Type B pancreatic cell (in vitro differentiated cells): ENCODE data around the gene COIL. TPM values are rescaled to one million over a fixed set of nuclear protein-coding genes. Genes with fewer than 3 reads are reported as not detected.
"Not testable (repeated sequence)": the region's sequence is repeated elsewhere in the genome, so short reads cannot be mapped to it uniquely, and the experiment has no call there.

ENCODE experiments used
- DNase-seq: peaks from one replicate; pipeline ENCODE4 v3.0.0; 2021; ENCODE audit warnings: mixed read lengths; ENCODE audit not compliant: unreplicated experiment; ENCODE audit errors: extremely low spot score
- H3K27ac Mint-ChIP-seq: 2 replicates; pipeline ENCODE4 v1.8.0; 2021; ENCODE audit warnings: mild to moderate bottlenecking, mixed read lengths
- H3K27me3 Mint-ChIP-seq: 2 replicates; pipeline ENCODE4 v1.8.0; 2021; ENCODE audit warnings: mixed read lengths
- H3K36me3 Mint-ChIP-seq: 2 replicates; pipeline ENCODE4 v1.8.0; 2021; ENCODE audit warnings: mixed read lengths
- H3K4me1 Mint-ChIP-seq: one replicate; pipeline ENCODE4 v1.8.0; 2021; ENCODE audit warnings: mixed read lengths; ENCODE audit not compliant: unreplicated experiment
- H3K4me3 Mint-ChIP-seq: 2 replicates; pipeline ENCODE4 v1.8.0; 2021; ENCODE audit warnings: mild to moderate bottlenecking, mixed read lengths
- H3K9me3 Mint-ChIP-seq: 2 replicates; pipeline ENCODE4 v1.8.0; 2021; ENCODE audit warnings: mixed read lengths
- total RNA-seq: library from RNA; stranded (reverse); gene quantifications from 2 replicates; pipeline ENCODE4 v1.2.1, GENCODE V29; 2021; ENCODE audit warnings: low replicate concordance
- TF ChIP-seq, protein P1 (sequence below): fragments of 200-600 bp; sonication (generic); conservative IDR thresholded peaks from 2 replicates; pipeline ENCODE4 v1.5.0; 2021; ENCODE audit warnings: antibody characterized with exemption, mild to moderate bottlenecking

Gene COIL
- total RNA-seq, 1 donor from 2014 or later = 26.5 TPM

DNA sequence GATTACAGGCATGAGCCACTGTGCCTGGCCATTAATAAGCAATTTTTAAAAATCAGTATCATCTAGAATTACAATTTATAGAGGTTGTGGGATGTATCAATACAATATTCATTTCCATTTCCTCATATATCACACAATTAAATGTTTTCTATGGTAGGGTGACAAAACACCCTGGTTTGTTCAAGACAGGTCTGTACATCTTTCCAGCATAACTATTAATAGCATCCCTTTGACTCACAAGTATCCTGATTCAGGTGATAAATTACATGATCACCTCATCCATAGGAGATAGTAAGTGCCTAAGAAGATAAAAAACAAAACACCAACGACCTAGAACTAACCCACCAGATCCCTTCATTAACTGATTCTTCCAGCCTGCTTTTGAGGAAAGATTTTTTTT, 13.1 kb downstream of the COIL start:
- Mint-ChIP-seq H3K4me1 (no peaks in the 10 kb centered on the region), H3K36me3 (peaks cover 32% of the 10 kb centered on the region), H3K27me3 (no peaks in the 10 kb centered on the region), H3K9me3 (no peaks in the 10 kb centered on the region), H3K27ac (no peak overlapping the region), H3K4me3 (no peak overlapping the region)
- TF ChIP-seq, protein P1, sequence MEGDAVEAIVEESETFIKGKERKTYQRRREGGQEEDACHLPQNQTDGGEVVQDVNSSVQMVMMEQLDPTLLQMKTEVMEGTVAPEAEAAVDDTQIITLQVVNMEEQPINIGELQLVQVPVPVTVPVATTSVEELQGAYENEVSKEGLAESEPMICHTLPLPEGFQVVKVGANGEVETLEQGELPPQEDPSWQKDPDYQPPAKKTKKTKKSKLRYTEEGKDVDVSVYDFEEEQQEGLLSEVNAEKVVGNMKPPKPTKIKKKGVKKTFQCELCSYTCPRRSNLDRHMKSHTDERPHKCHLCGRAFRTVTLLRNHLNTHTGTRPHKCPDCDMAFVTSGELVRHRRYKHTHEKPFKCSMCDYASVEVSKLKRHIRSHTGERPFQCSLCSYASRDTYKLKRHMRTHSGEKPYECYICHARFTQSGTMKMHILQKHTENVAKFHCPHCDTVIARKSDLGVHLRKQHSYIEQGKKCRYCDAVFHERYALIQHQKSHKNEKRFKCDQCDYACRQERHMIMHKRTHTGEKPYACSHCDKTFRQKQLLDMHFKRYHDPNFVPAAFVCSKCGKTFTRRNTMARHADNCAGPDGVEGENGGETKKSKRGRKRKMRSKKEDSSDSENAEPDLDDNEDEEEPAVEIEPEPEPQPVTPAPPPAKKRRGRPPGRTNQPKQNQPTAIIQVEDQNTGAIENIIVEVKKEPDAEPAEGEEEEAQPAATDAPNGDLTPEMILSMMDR = no peak
- no peak for DNase-seq

DNA sequence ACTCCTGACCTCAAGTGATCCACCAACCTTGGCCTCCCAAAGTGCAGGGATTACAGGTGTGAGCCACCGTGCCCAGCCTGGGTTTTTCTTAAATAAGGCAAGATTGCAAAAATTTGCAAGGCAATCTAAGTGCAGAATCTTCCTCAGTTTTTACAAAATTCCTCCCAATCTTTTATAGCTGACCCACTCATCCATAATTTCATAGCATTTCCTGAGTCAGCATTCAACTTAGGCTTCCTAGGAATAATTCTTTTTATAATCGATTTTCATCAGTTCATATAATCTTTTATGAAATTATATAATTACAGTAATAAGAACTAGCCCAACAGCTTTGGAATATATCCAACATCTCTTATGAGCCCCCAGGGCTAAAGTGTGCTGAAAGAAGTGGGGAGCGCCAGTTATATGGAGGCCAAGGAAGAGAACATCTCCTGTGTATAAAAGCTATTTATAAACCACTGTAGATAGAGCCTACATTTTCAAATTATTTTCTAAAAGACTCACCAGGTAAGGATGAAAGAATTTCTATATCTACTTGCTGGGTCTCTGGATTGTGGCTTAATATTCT, 14.8 kb downstream of the COIL start:
- Mint-ChIP-seq H3K27me3 (no peaks in the 10 kb centered on the region), H3K36me3 (peaks cover 35% of the 10 kb centered on the region), H3K27ac (no peak overlapping the region), H3K4me3 (no peak overlapping the region), H3K4me1 (no peaks in the 10 kb centered on the region), H3K9me3 (no peaks in the 10 kb centered on the region)
- TF ChIP-seq, protein P1 = no peak
- no peak for DNase-seq

DNA sequence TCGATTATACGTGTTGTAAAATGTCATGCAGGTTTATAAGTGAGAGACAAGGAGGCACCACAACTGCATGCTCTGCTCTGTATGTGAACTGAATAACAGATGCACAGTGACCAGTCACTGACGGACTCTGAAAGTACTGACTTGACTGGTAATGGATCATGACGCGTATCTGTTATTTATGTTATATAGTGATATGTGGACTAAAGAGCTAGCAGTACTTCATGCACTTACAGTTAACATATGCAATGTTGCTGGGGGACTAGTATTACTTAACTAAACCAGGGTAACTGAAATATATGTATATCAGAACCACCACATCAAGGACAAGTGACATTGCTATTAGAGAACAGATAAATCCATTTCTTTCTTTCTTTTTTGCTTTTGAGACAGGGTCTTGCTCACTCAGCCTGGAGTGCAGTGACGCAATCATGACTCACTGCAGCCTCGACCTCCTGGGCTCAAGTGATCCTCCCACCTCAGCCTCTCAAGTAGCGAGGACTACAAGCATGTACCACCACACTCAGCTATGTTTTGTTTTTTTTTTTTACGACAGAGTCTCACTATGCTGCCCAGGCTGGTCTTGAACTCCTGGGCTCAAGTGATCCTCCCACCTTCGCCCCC, 17.2 kb downstream of the COIL start:
- H3K27me3 Mint-ChIP-seq = no peaks in the 10 kb centered on the region
- H3K36me3 Mint-ChIP-seq = peaks cover 37% of the 10 kb centered on the region
- H3K4me1 Mint-ChIP-seq = peaks cover 4% of the 10 kb centered on the region
- H3K4me3 Mint-ChIP-seq = no peak overlapping the region
- TF ChIP-seq, protein P1 = no peak
- no peak overlapping the region for H3K27ac Mint-ChIP-seq
- no peak for DNase-seq
- H3K9me3 Mint-ChIP-seq = no peaks in the 10 kb centered on the region

DNA sequence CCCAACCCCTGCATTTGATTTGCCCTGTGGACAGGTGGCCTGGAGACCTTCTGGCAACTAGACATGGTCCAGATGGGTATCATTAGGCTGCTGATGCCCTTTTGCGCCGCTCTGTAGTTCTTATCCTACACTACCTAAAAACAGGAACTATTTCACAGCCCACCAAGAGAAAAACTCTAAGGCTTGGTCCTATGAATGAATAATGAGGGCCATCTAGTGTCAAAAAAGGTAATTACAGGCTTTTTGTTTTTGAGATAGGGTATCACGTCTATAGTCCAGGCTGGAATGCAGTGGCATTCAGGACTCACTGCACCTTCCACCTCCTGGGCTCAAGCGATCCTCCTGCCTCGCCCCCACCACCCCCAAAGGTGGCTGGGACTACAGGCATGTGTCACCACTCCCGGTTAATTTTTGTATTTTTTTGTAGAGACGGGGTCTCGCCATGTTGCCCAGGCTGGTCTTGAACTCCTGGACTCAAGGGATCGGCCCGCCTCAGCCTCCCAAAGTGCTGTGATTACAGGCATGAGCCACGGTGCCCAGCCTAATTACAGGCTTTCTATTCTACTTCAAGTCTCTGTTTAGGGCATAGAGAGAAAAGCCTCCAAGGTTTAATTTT, 20.9 kb downstream of the COIL start:
- no peak for DNase-seq
- Mint-ChIP-seq H3K27me3 (no peaks in the 10 kb centered on the region), H3K36me3 (peaks cover 43% of the 10 kb centered on the region), H3K9me3 (no peaks in the 10 kb centered on the region), H3K27ac (no peak overlapping the region), H3K4me3 (no peak overlapping the region), H3K4me1 (peaks cover 16% of the 10 kb centered on the region)
- TF ChIP-seq, protein P1 = peak; percentile 79

DNA sequence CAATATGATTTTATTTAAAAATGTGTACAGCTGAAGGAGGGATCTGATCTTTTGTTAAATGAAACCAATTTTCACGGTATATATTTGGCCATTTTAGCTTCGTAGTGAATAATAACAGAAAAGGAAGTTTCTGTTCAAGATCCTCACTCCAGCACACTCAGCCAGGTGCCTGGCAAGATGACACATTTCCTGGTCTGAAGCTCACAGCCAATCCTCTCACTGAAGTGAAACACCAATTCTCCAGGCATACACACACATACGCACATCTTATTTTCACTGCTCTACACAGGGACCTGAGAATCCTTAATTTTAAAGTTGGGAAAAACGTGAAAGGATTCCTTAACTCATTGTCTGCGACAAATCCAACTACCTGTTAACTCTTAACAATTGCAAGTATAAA, 22.6 kb downstream of the COIL start:
- H3K4me3 Mint-ChIP-seq = not testable (repeated sequence)

DNA sequence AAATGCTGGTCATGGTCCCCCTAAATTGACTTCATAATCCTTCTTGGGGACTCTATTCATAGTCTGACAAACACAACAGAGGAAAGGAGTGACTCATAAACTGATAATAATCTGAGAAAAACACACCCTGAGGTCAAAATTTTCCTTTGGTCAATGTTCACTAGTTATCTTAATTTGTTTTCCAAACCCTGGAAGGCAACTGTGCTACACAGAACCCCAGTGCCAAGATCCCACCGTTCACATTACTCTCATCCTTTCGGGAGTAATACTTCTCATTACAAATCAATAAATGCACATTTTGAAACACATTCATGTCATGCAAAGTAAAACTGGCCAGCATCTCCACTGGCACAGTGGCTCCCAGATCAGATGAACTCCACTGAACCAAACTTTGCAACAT, 23.2 kb downstream of the COIL start:
- DNase-seq = no peak
- Mint-ChIP-seq H3K9me3 (no peaks in the 10 kb centered on the region), H3K36me3 (peaks cover 46% of the 10 kb centered on the region), H3K27me3 (no peaks in the 10 kb centered on the region), H3K4me1 (peaks cover 16% of the 10 kb centered on the region), H3K4me3 (no peak overlapping the region), H3K27ac (no peak overlapping the region)
- TF ChIP-seq, protein P1 = no peak

More for the DNA sequence above, 22.6 kb downstream of the COIL start:
- H3K27ac Mint-ChIP-seq, DNase-seq, H3K9me3 Mint-ChIP-seq, H3K27me3 Mint-ChIP-seq: not testable (repeated sequence)
- peaks cover 46% of the 10 kb centered on the region for H3K36me3 Mint-ChIP-seq
- peaks cover 16% of the 10 kb centered on the region for H3K4me1 Mint-ChIP-seq
